HG03571 (cell line): Measurements from ENCODE around the gene BBS9.
"Not testable (repeated sequence)": the region's sequence is repeated elsewhere in the genome, so short reads cannot be mapped to it uniquely, and the experiment has no call there.

Experiments
- ATAC-seq: cut with Tn5 transposase; IDR thresholded peaks from one replicate; pipeline ENCODE4 v1.9.1; 2021; ENCODE audit not compliant: unreplicated experiment

Gene BBS9

GRCh38 chr7:33271839-33272371 is 142.5 kb downstream of the BBS9 start:
- not testable (repeated sequence) for ATAC-seq

GRCh38 chr7:33273356-33273755 is 144.0 kb downstream of the BBS9 start:
- ATAC-seq, result no peak

- ATAC-seq, result no peak
Measured at GRCh38 chr7:33276325-33276724, 147.0 kb downstream of the BBS9 start.

- ATAC-seq, result no peak
Measured at GRCh38 chr7:33276729-33277128, 147.4 kb downstream of the BBS9 start.

- ATAC-seq, result no peak
Measured at GRCh38 chr7:33278095-33278494, 148.7 kb downstream of the BBS9 start.

- ATAC-seq, result no peak
Measured at GRCh38 chr7:33286501-33286900, 157.1 kb downstream of the BBS9 start.

- no peak for ATAC-seq
Measured at GRCh38 chr7:33287738-33288137, 158.4 kb downstream of the BBS9 start.

GRCh38 chr7:33298848-33299247 is 169.5 kb downstream of the BBS9 start:
- no peak for ATAC-seq

- no peak for ATAC-seq
Measured at GRCh38 chr7:33299425-33299824, 170.1 kb downstream of the BBS9 start.

GRCh38 chr7:33300131-33300530 is 170.8 kb downstream of the BBS9 start:
- ATAC-seq, result no peak

- ATAC-seq, result no peak
Measured at GRCh38 chr7:33300742-33301141, 171.4 kb downstream of the BBS9 start.

- ATAC-seq, result not testable (repeated sequence)
Measured at GRCh38 chr7:33303978-33304557, 174.7 kb downstream of the BBS9 start.

- no peak for ATAC-seq
Measured at GRCh38 chr7:33307205-33307604, 177.8 kb downstream of the BBS9 start.

GRCh38 chr7:33310546-33310945 is 181.2 kb downstream of the BBS9 start:
- no peak for ATAC-seq

- no peak for ATAC-seq
Measured at GRCh38 chr7:33325754-33326484, 196.6 kb downstream of the BBS9 start.

GRCh38 chr7:33326485-33326848 is 197.1 kb downstream of the BBS9 start:
- ATAC-seq, result no peak

- ATAC-seq, result no peak
Measured at GRCh38 chr7:33327427-33327826, 198.1 kb downstream of the BBS9 start.

GRCh38 chr7:33334349-33334748 is 205.0 kb downstream of the BBS9 start:
- ATAC-seq, result no peak

GRCh38 chr7:33336820-33337219 is 207.5 kb downstream of the BBS9 start:
- ATAC-seq, result peak; percentile 55

- no peak for ATAC-seq
Measured at GRCh38 chr7:33339074-33339790, 209.9 kb downstream of the BBS9 start.

GRCh38 chr7:33346055-33346454 is 216.7 kb downstream of the BBS9 start:
- ATAC-seq, result no peak

- no peak for ATAC-seq
Measured at GRCh38 chr7:33350577-33350976, 221.2 kb downstream of the BBS9 start.
